Measurements from ENCODE around the gene NDUFA11. TPM values are rescaled to one million over a fixed set of nuclear protein-coding genes. Genes with fewer than 3 reads are reported as not detected.

NDUFA11 gene
- polyA plus RNA-seq, 1 experiment: 351 TPM

- H3K4me3 ChIP-seq (ENCODE audit: low read depth, low read length): no peak overlapping the region
- H3K36me3 ChIP-seq (ENCODE audit: control insufficient read depth, insufficient read depth, low read length): no peaks in the 10 kb centered on the region
- ChIA-PET CTCF (no interaction called here), POLR2A (no interaction called here)
- DNase-seq (ENCODE audit: low read depth): no peak
- no peak for TF ChIP-seq CTCF (IDR thresholded peaks at IDR 0.05; ENCODE audit: insufficient read depth, low read depth, low read length)
- H3K27me3 ChIP-seq (ENCODE audit: control insufficient read depth, insufficient read depth, low read length): no peaks in the 10 kb centered on the region
These were observed 37.8 kb downstream of the NDUFA11 start for GRCh38 chr19:5865772-5866171.

- Histone ChIP-seq H3K4me3 (ENCODE audit: low read depth, low read length) (no peak overlapping the region), H3K36me3 (ENCODE audit: control insufficient read depth, insufficient read depth, low read length) (no peaks in the 10 kb centered on the region), H3K27me3 (ENCODE audit: control insufficient read depth, insufficient read depth, low read length) (0 out of 2 replicates have a peak, but pooled peaks cover 2% of the 10 kb centered on the region)
- TF ChIP-seq CTCF (IDR thresholded peaks at IDR 0.05; ENCODE audit: insufficient read depth, low read depth, low read length): no peak
- POLR2A ChIA-PET: no interaction called here
- CTCF ChIA-PET: no interaction called here
- DNase-seq (ENCODE audit: low read depth): no peak
These were observed 38.7 kb downstream of the NDUFA11 start for GRCh38 chr19:5864725-5865486.

- CTCF ChIA-PET: no interaction called here
- POLR2A ChIA-PET: no interaction called here
- TF ChIP-seq CTCF (IDR thresholded peaks at IDR 0.05; ENCODE audit: insufficient read depth, low read depth, low read length): no peak
- no peaks in the 10 kb centered on the region for H3K36me3 ChIP-seq (ENCODE audit: control insufficient read depth, insufficient read depth, low read length)
- no peak overlapping the region for H3K4me3 ChIP-seq (ENCODE audit: low read depth, low read length)
- H3K27me3 ChIP-seq (ENCODE audit: control insufficient read depth, insufficient read depth, low read length): 0 out of 2 replicates have a peak, but pooled peaks cover 2% of the 10 kb centered on the region
- no peak for DNase-seq (ENCODE audit: low read depth)
These were observed 39.4 kb downstream of the NDUFA11 start for GRCh38 chr19:5864013-5864720.

- CTCF ChIA-PET: interaction anchor here (0.9 to 1.2 kb wide), 2 partner anchors 14 to 59 kb away, joined by 3 read pairs; partner anchors contain the start of gene NRTN
- POLR2A ChIA-PET: no interaction called here
- Histone ChIP-seq H3K4me3 (ENCODE audit: low read depth, low read length) (no peak overlapping the region), H3K36me3 (ENCODE audit: control insufficient read depth, insufficient read depth, low read length) (no peaks in the 10 kb centered on the region), H3K27me3 (ENCODE audit: control insufficient read depth, insufficient read depth, low read length) (0 out of 2 replicates have a peak, but pooled peaks cover 2% of the 10 kb centered on the region)
- DNase-seq (ENCODE audit: low read depth): no peak
- no peak for TF ChIP-seq CTCF (IDR thresholded peaks at IDR 0.05; ENCODE audit: insufficient read depth, low read depth, low read length)
These were observed 40.4 kb downstream of the NDUFA11 start for GRCh38 chr19:5863030-5863665.
